HG02571 (cell line): ENCODE results near the gene GALK2.

Source experiments
- ATAC-seq: cut with Tn5 transposase; IDR thresholded peaks from one replicate; pipeline ENCODE4 v1.9.1; 2021; ENCODE audit warnings: mild to moderate bottlenecking, moderate library complexity; ENCODE audit not compliant: unreplicated experiment

The GALK2 gene

GRCh38 chr15:49278751-49279150, 108.7 kb downstream of the GALK2 start:
- no peak for ATAC-seq

GRCh38 chr15:49279521-49280456, 109.7 kb downstream of the GALK2 start:
- no peak for ATAC-seq

GRCh38 chr15:49282366-49282765, 112.3 kb downstream of the GALK2 start:
- ATAC-seq, result no peak

GRCh38 chr15:49286649-49287404, 116.8 kb downstream of the GALK2 start:
- no peak for ATAC-seq

- no peak for ATAC-seq
Measured at GRCh38 chr15:49287481-49287880, 117.4 kb downstream of the GALK2 start.

- no peak for ATAC-seq
Measured at GRCh38 chr15:49288391-49288790, 118.3 kb downstream of the GALK2 start.

GRCh38 chr15:49290191-49290590, 120.1 kb downstream of the GALK2 start:
- no peak for ATAC-seq

- ATAC-seq, result no peak
Measured at GRCh38 chr15:49293941-49294340, 123.9 kb downstream of the GALK2 start.

GRCh38 chr15:49296258-49296657, 126.2 kb downstream of the GALK2 start:
- no peak for ATAC-seq

- no peak for ATAC-seq
Measured at GRCh38 chr15:49297584-49297983, 127.5 kb downstream of the GALK2 start.

GRCh38 chr15:49300856-49301255, 130.8 kb downstream of the GALK2 start:
- no peak for ATAC-seq

- ATAC-seq, result no peak
Measured at GRCh38 chr15:49301562-49301961, 131.5 kb downstream of the GALK2 start.

- no peak for ATAC-seq
Measured at GRCh38 chr15:49303003-49303402, 133.0 kb downstream of the GALK2 start.

- no peak for ATAC-seq
Measured at GRCh38 chr15:49306551-49306950, 136.5 kb downstream of the GALK2 start.

- ATAC-seq, result no peak
Measured at GRCh38 chr15:49308686-49309085, 138.6 kb downstream of the GALK2 start.

- ATAC-seq, result no peak
Measured at GRCh38 chr15:49309889-49310288, 139.8 kb downstream of the GALK2 start.

GRCh38 chr15:49313650-49314049, 143.6 kb downstream of the GALK2 start:
- ATAC-seq, result no peak

GRCh38 chr15:49314716-49315115, 144.7 kb downstream of the GALK2 start:
- no peak for ATAC-seq

- ATAC-seq, result no peak
Measured at GRCh38 chr15:49315391-49315823, 145.4 kb downstream of the GALK2 start.

- ATAC-seq, result no peak
Measured at GRCh38 chr15:49320351-49320750, 150.3 kb downstream of the GALK2 start.

- ATAC-seq, result no peak
Measured at GRCh38 chr15:49323207-49323606, 153.2 kb downstream of the GALK2 start.

- ATAC-seq, result no peak
Measured at GRCh38 chr15:49327927-49328326, 157.9 kb downstream of the GALK2 start.
